ENCODE data around the gene IGSF9B.

GRCh38 chr11:133949129-133949528, 7.6 kb downstream of the IGSF9B start:
- TF ChIP-seq CTCF (IDR thresholded peaks at IDR 0.05) (no peak), POLR2A (IDR thresholded peaks at IDR 0.05) (no peak)

Data from adrenal gland (tissue), 5 donors.